Measurements from ENCODE around the gene KRTAP13-4. TPM values are rescaled to one million over a fixed set of nuclear protein-coding genes. Genes with fewer than 3 reads are reported as not detected.

Gene KRTAP13-4
- total RNA-seq, 1 donor from 2014 or later: not detected

DNA sequence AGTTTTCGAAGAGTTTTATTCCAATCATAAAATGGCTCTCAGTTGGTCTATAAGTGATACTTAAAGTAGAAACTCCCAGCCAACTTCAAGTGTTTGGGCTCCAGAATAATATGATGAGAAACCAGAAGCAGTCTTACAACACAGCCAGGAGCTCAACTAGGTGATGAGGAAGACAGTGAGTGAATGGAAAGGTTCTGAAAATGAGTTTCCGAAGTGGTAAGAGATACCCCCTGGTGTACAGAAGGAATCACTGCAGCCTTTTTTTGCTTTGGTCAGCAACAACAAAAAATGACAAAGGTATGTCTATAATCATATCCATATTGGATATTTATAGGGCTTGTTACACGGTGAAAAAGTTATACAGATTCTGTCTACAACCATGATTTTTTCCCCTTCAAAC is 33.7 kb downstream of the KRTAP13-4 start:
- no peak for DNase-seq (ENCODE audit: extremely low spot score, unreplicated experiment)
- TF ChIP-seq CTCF (IDR thresholded peaks at IDR 0.05): peak; percentile 54
- no peaks in the 10 kb centered on the region for H3K27me3 Mint-ChIP-seq (ENCODE audit: unreplicated experiment)
- H3K9me3 Mint-ChIP-seq (ENCODE audit: unreplicated experiment): no peaks in the 10 kb centered on the region
- H3K36me3 Mint-ChIP-seq (ENCODE audit: unreplicated experiment): no peaks in the 10 kb centered on the region
- H3K27ac Mint-ChIP-seq (ENCODE audit: unreplicated experiment): no peak overlapping the region
- H3K4me1 Mint-ChIP-seq (ENCODE audit: unreplicated experiment): no peaks in the 10 kb centered on the region
- H3K4me3 Mint-ChIP-seq (ENCODE audit: unreplicated experiment): no peak overlapping the region

DNA sequence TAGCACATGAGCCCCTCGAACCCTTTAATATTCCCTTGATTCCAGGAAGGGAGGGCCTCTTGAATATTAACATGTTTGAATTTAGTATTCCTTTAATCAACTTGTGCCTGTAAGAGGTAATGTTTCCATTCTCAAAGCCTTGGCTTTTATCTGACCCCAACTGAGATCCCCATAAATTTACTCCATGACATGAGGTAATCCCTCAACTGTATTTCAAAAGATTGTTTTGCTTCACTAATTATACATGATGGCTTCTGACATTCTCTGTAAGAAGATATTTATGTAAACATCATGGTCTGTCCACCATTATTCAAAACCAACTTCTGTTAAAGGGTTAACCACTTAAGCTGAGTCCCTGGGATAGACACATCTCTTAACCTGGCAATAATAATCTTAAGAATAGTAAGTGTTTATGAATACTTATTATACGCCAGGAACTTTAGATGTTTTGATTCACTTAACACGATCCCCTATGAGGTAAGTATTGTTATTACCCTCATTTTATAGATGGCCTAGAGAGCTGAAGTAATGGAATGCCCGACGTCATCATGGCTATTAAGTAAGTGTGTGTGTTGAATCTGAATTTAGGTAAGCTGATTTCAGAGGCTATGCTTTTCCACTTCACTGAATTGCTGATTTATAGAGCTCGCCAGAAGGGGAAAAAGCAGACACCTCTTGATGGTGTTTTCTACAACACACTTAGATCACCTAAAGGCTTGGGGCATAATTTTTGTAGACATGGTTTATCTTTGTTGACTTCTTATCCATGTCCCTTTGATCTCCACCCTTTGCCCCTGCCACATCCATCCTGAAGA is 39.1 kb downstream of the KRTAP13-4 start:
- Mint-ChIP-seq H3K9me3 (ENCODE audit: unreplicated experiment) (peaks cover 6% of the 10 kb centered on the region), H3K36me3 (ENCODE audit: unreplicated experiment) (no peaks in the 10 kb centered on the region), H3K27ac (ENCODE audit: unreplicated experiment) (no peak overlapping the region), H3K4me3 (ENCODE audit: unreplicated experiment) (no peak overlapping the region), H3K27me3 (ENCODE audit: unreplicated experiment) (no peaks in the 10 kb centered on the region), H3K4me1 (ENCODE audit: unreplicated experiment) (peaks cover 1% of the 10 kb centered on the region)
- DNase-seq (ENCODE audit: extremely low spot score, unreplicated experiment): no peak
- no peak for TF ChIP-seq CTCF (IDR thresholded peaks at IDR 0.05)

DNA sequence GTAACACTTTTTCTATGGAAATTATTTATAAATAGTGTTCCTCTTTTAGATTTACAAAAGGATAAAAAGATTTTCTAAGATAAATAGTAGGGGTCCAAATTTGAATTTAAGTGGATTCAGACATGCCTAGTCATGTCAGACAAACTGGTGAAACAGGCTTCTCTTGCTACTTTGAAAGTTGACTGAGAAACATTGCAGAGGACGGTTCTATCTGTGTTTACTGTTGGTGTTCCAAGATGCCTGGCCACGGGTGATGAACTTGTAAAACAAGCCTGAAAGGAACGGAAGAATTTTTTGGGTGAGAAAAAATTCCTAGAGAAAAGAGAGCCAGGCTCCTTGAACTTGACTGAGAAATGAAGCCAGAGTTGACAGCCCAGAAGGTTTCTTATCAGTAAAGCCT is 48.0 kb downstream of the KRTAP13-4 start:
- no peak overlapping the region for H3K4me3 Mint-ChIP-seq (ENCODE audit: unreplicated experiment)
- DNase-seq (ENCODE audit: extremely low spot score, unreplicated experiment): no peak
- no peak overlapping the region for H3K27ac Mint-ChIP-seq (ENCODE audit: unreplicated experiment)
- no peaks in the 10 kb centered on the region for H3K36me3 Mint-ChIP-seq (ENCODE audit: unreplicated experiment)
- no peaks in the 10 kb centered on the region for H3K9me3 Mint-ChIP-seq (ENCODE audit: unreplicated experiment)
- no peaks in the 10 kb centered on the region for H3K4me1 Mint-ChIP-seq (ENCODE audit: unreplicated experiment)
- no peak for TF ChIP-seq CTCF (IDR thresholded peaks at IDR 0.05)
- peaks cover 3% of the 10 kb centered on the region for H3K27me3 Mint-ChIP-seq (ENCODE audit: unreplicated experiment)

DNA sequence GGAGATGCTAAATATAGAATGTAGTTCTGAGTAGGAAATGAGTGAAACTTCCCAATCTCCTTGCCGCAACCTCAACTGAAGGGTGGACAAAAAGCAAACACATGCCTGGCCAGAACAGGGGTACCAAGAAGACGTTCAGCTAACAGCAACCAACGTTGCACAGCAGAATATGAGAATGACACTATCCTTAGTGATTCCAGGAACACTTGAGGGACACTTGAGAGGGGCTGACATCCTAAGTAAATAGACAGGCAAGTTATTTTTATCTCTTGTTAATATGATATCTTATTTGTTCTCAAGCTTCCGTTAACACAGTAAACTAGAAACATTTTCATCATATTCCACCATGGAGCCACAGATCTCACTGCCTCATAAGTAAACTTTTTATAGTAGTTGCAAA is 49.2 kb downstream of the KRTAP13-4 start:
- H3K36me3 Mint-ChIP-seq (ENCODE audit: unreplicated experiment): no peaks in the 10 kb centered on the region
- no peak overlapping the region for H3K4me3 Mint-ChIP-seq (ENCODE audit: unreplicated experiment)
- no peak for DNase-seq (ENCODE audit: extremely low spot score, unreplicated experiment)
- H3K27me3 Mint-ChIP-seq (ENCODE audit: unreplicated experiment): peaks cover 3% of the 10 kb centered on the region
- TF ChIP-seq CTCF (IDR thresholded peaks at IDR 0.05): no peak
- no peaks in the 10 kb centered on the region for H3K9me3 Mint-ChIP-seq (ENCODE audit: unreplicated experiment)
- H3K4me1 Mint-ChIP-seq (ENCODE audit: unreplicated experiment): no peaks in the 10 kb centered on the region
- no peak overlapping the region for H3K27ac Mint-ChIP-seq (ENCODE audit: unreplicated experiment)

DNA sequence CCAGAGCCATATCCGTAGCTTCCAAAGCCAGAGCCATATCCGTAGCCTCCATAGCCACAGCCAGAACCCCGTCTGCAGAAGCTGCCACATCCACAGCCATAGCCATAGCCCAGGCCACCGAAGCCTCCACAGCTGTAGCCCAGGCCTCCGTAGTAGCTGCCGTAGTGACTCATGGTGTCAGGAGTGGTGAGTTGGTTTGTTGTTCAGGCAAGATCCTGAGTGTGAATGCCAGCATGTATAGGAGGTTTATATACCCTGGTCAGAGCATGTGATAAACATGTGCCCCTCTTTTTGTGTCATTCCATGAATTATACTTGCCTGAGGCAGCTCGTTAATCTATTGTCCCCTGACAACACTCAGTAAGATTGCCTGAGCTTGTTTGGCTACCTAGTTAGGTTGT is 50.1 kb downstream of the KRTAP13-4 start, which contains the start of gene KRTAP19-1:
TSS of gene KRTAP19-1 (minus strand) at position 223 of the 400 bp plus-strand sequence. CDS start at position 173, 50 bp downstream.
- H3K9me3 Mint-ChIP-seq (ENCODE audit: unreplicated experiment): no peaks in the 10 kb centered on the region
- TF ChIP-seq CTCF (IDR thresholded peaks at IDR 0.05): no peak
- H3K27me3 Mint-ChIP-seq (ENCODE audit: unreplicated experiment): peaks cover 3% of the 10 kb centered on the region
- DNase-seq (ENCODE audit: extremely low spot score, unreplicated experiment): no peak
- H3K36me3 Mint-ChIP-seq (ENCODE audit: unreplicated experiment): no peaks in the 10 kb centered on the region
- no peak within 1 kb of the TSS for H3K4me3 Mint-ChIP-seq (ENCODE audit: unreplicated experiment)
- no peak within 1 kb of the TSS for H3K27ac Mint-ChIP-seq (ENCODE audit: unreplicated experiment)
- H3K4me1 Mint-ChIP-seq (ENCODE audit: unreplicated experiment): no peaks in the 10 kb centered on the region

Other genes with a start within 250 kb of the KRTAP13-4 start
- gene CLDN8, start 214.1 kb upstream of the KRTAP13-4 start, total RNA-seq: not detected in 2 replicates
- not detected in 2 replicates for gene KRTAP24-1, start 147.3 kb upstream of the KRTAP13-4 start, total RNA-seq
- gene KRTAP25-1, start 140.7 kb upstream of the KRTAP13-4 start, total RNA-seq: not detected in 2 replicates
- not detected in 2 replicates for gene KRTAP26-1, start 109.9 kb upstream of the KRTAP13-4 start, total RNA-seq
- not detected in 2 replicates for gene KRTAP27-1, start 92.5 kb upstream of the KRTAP13-4 start, total RNA-seq
- gene KRTAP23-1, start 81.6 kb upstream of the KRTAP13-4 start, total RNA-seq: not detected in 2 replicates
- not detected in 2 replicates for gene KRTAP13-2, start 57.9 kb upstream of the KRTAP13-4 start, total RNA-seq
- gene KRTAP13-1, start 34.2 kb upstream of the KRTAP13-4 start, total RNA-seq: not detected in 2 replicates
- gene KRTAP13-3, start 4.3 kb upstream of the KRTAP13-4 start, total RNA-seq: not detected in 2 replicates
- gene KRTAP15-1, start 10.1 kb downstream of the KRTAP13-4 start, total RNA-seq: not detected in 2 replicates
- not detected in 2 replicates for gene KRTAP19-1, start 50.1 kb downstream of the KRTAP13-4 start, total RNA-seq
- gene KRTAP19-2, start 57.2 kb downstream of the KRTAP13-4 start, total RNA-seq: not detected in 2 replicates
- gene KRTAP19-3, start 61.8 kb downstream of the KRTAP13-4 start, total RNA-seq: not detected in 2 replicates
- gene KRTAP19-4, start 66.9 kb downstream of the KRTAP13-4 start, total RNA-seq: not detected in 2 replicates
- not detected in 2 replicates for gene KRTAP19-5, start 71.9 kb downstream of the KRTAP13-4 start, total RNA-seq
- gene KRTAP19-6, start 111.6 kb downstream of the KRTAP13-4 start, total RNA-seq: not detected in 2 replicates
- gene KRTAP19-7, start 131.1 kb downstream of the KRTAP13-4 start, total RNA-seq: not detected in 2 replicates
- gene KRTAP22-2, start 160.2 kb downstream of the KRTAP13-4 start, total RNA-seq: not detected in 2 replicates
- gene KRTAP6-3, start 162.2 kb downstream of the KRTAP13-4 start, total RNA-seq: not detected in 2 replicates
- not detected in 2 replicates for gene KRTAP6-2, start 168.7 kb downstream of the KRTAP13-4 start, total RNA-seq
- not detected in 2 replicates for gene KRTAP22-1, start 170.9 kb downstream of the KRTAP13-4 start, total RNA-seq
- gene KRTAP6-1, start 183.7 kb downstream of the KRTAP13-4 start, total RNA-seq: not detected in 2 replicates
- gene KRTAP20-1, start 186.2 kb downstream of the KRTAP13-4 start, total RNA-seq: not detected in 2 replicates
- gene KRTAP20-4, start 190.4 kb downstream of the KRTAP13-4 start, total RNA-seq: not detected in 2 replicates
- not detected in 2 replicates for gene KRTAP20-2, start 205.0 kb downstream of the KRTAP13-4 start, total RNA-seq
- not detected in 2 replicates for gene KRTAP20-3, start 212.6 kb downstream of the KRTAP13-4 start, total RNA-seq

Measured in osteocyte (in vitro differentiated cells).